Breast epithelium (tissue), 3 donors: ENCODE data around the gene IRF1.

ENCODE experiments used
- POLR2A ChIP-seq: fragments of 450-650 bp; IDR thresholded peaks from one replicate; pipeline ENCODE4 v1.6.1; 2016; ENCODE audit warnings: antibody characterized with exemption, mild to moderate bottlenecking, moderate library complexity
- TF ChIP-seq, protein P1 (sequence below), 3 donors: fragments of 450-650 bp; IDR thresholded peaks; one replicate each; pipeline ENCODE4 v1.5.1; 2016 to 2017; ENCODE audit warnings: antibody characterized with exemption in 3 of 3, mild to moderate bottlenecking in 3 of 3, moderate library complexity in 3 of 3

DNA sequence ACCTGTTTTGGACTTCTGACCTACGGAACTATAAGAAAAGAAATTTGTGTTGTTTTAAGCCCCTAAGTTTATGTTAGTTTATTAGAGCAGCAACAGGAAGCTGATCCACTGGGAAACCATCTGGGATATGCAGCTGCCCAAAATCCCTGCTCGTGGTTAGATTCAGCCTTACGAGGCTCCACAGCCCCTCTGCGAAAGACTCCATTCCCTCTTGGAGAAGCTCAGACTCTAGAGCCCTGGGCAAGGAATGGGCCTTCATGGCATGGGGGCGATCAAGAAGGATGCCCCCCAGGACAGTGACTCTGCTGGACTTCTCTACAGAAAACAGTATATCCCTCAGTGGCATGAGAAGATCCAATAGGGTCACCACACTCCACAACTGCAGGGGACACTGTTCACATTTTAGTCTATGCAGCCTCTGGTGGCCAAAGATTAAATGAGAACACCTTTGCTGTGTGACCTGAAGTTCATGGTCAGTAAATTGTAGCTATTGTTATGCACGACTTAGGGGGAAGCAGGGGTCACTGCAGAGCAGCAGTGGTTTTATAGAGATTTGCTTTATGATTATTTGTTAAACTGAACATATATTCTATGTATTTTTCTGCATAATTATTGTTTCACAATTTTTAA is 21.1 kb downstream of the IRF1 start:
- TF ChIP-seq, protein P1, sequence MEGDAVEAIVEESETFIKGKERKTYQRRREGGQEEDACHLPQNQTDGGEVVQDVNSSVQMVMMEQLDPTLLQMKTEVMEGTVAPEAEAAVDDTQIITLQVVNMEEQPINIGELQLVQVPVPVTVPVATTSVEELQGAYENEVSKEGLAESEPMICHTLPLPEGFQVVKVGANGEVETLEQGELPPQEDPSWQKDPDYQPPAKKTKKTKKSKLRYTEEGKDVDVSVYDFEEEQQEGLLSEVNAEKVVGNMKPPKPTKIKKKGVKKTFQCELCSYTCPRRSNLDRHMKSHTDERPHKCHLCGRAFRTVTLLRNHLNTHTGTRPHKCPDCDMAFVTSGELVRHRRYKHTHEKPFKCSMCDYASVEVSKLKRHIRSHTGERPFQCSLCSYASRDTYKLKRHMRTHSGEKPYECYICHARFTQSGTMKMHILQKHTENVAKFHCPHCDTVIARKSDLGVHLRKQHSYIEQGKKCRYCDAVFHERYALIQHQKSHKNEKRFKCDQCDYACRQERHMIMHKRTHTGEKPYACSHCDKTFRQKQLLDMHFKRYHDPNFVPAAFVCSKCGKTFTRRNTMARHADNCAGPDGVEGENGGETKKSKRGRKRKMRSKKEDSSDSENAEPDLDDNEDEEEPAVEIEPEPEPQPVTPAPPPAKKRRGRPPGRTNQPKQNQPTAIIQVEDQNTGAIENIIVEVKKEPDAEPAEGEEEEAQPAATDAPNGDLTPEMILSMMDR (IDR thresholded peaks at IDR 0.05), result no peak
- no peak for TF ChIP-seq POLR2A
